GM12878 (cell line): Measurements from ENCODE around the gene SETD1B. TPM values are rescaled to one million over a fixed set of nuclear protein-coding genes. Genes with fewer than 3 reads are reported as not detected.

ENCODE experiments used
- ATAC-seq: fragments of 200-7000 bp; cut with Tn5 transposase; 3 replicates; pipeline ENCODE4 v1.9.1; 2020; ENCODE audit warnings: mild to moderate bottlenecking, moderate library complexity
- BruUV-seq: library from RNA; stranded (reverse); fragments of 400-500 nt; replicated peaks from 2 replicates; lab custom pipeline; 2021; lab: Mats Ljungman, UMichigan
- CTCF ChIA-PET: fragments of 300-600 bp; sonication (Branson Sonifier 250); formaldehyde crosslinking; extraction: SDS; loops from one replicate; lab custom pipeline; 2021; ENCODE audit warnings: inconsistent platforms; lab: Yijun Ruan, JAX
- POLR2A ChIA-PET: fragments of 350-600 bp; formaldehyde crosslinking; extraction: SDS; loops from one replicate; lab custom pipeline; 2021; ENCODE audit warnings: inconsistent platforms; lab: Charles Lee
- RAD21 ChIA-PET: fragments of 300-600 bp; sonication (Branson Sonifier 250); formaldehyde crosslinking; loops from one replicate; lab custom pipeline; 2023; ENCODE audit warnings: antibody characterized with exemption; ENCODE audit not compliant: unreplicated experiment; lab: Charles Lee
- SMC1A ChIA-PET: fragments of 300-600 bp; sonication (Branson Sonifier 250); formaldehyde crosslinking; loops from one replicate; lab custom pipeline; 2023; ENCODE audit not compliant: unreplicated experiment, uncharacterized antibody; lab: Charles Lee
- DNase-seq: peaks from one replicate; pipeline ENCODE4 v3.0.0-alpha.2; 2011; ENCODE audit warnings: low read depth, low spot score
- FAIRE-seq: peaks from 3 replicates; lab custom pipeline; 2011; peaks lifted over from hg19 to GRCh38; lab: Jason Lieb, UNC
- H2AFZ ChIP-seq: 2 replicates; pipeline ENCODE4 v1.6.0; 2011; ENCODE audit warnings: low read depth, low read length, control low read depth; ENCODE audit not compliant: control insufficient read depth
- H3K27ac ChIP-seq: 2 replicates; pipeline ENCODE4 v1.5.1; 2011; ENCODE audit warnings: control low read depth; ENCODE audit not compliant: control insufficient read depth, insufficient read depth
- H3K27me3 ChIP-seq, 2 experiments: replicated peaks in 1 of 2; 2 replicates each; pipeline versions ENCODE4 v1.6.0 to v1.6.1; 2011; ENCODE audit warnings: low read length in 1 of 2; ENCODE audit not compliant: control insufficient read depth in 2 of 2, insufficient read depth in 2 of 2
- H3K36me3 ChIP-seq, 2 experiments: 2 replicates each; pipeline ENCODE4 v1.5.1; 2011; ENCODE audit warnings: low read length in 1 of 2; ENCODE audit not compliant: control insufficient read depth in 2 of 2, insufficient read depth in 2 of 2
- H3K4me1 ChIP-seq: 2 replicates; pipeline ENCODE4 v1.6.1; 2011; ENCODE audit warnings: mild to moderate bottlenecking, low read length, moderate library complexity, mixed read lengths; ENCODE audit not compliant: control insufficient read depth, insufficient read depth
- H3K4me2 ChIP-seq: 2 replicates; pipeline ENCODE4 v1.6.0; 2011; ENCODE audit warnings: control low read depth; ENCODE audit not compliant: control insufficient read depth, insufficient read depth
- H3K4me3 ChIP-seq: fragments of 200-600 bp; sonication (generic); 2 replicates; pipeline ENCODE4 v1.5.1; 2016
- H3K79me2 ChIP-seq: 2 replicates; pipeline ENCODE4 v1.6.0; 2011; ENCODE audit warnings: low read length; ENCODE audit not compliant: control insufficient read depth, insufficient read depth
- H3K9ac ChIP-seq: 2 replicates; pipeline ENCODE4 v1.8.0; 2011; ENCODE audit warnings: low read length, control low read depth, mixed read lengths; ENCODE audit not compliant: control insufficient read depth, insufficient read depth
- H3K9me3 ChIP-seq: replicated peaks from 3 replicates; pipeline ENCODE4 v1.5.1; 2011; ENCODE audit warnings: mild to moderate bottlenecking, low read length; ENCODE audit not compliant: control insufficient read depth, insufficient read depth
- H4K20me1 ChIP-seq: 2 replicates; pipeline ENCODE4 v1.6.0; 2011; ENCODE audit not compliant: control insufficient read depth, insufficient read depth
- CBX5 ChIP-seq: sonication (generic); IDR thresholded peaks from 2 replicates; pipeline ENCODE4 v1.6.1; 2016; ENCODE audit warnings: low read depth, moderate library complexity, mild to moderate bottlenecking, inconsistent platforms
- E2F4 ChIP-seq: IDR thresholded peaks from 2 replicates; pipeline ENCODE4 v1.6.1; 2012; ENCODE audit warnings: low read depth, low read length, improper control_type of control experiment
- ETV6 ChIP-seq, 2 experiments: fragments of 450-650 bp in 1 of 2; IDR thresholded peaks in 1 of 2; conservative IDR thresholded peaks in 1 of 2; 2 replicates each; pipeline ENCODE4 v1.6.1; 2014; ENCODE audit warnings: antibody characterized with exemption in 1 of 2, borderline replicate concordance in 1 of 2, low read depth in 1 of 2, mild to moderate bottlenecking in 1 of 2, moderate library complexity in 1 of 2
- GATAD2B ChIP-seq: fragments of 450-650 bp; conservative IDR thresholded peaks from 2 replicates; pipeline ENCODE4 v1.6.1; 2017; ENCODE audit warnings: low read depth, mild to moderate bottlenecking, moderate library complexity
- IRF5 ChIP-seq: fragments of 450-650 bp; IDR thresholded peaks from 2 replicates; pipeline ENCODE4 v1.6.1; 2017; ENCODE audit warnings: borderline replicate concordance
- KLF5 ChIP-seq: fragments of 450-650 bp; IDR thresholded peaks from 2 replicates; pipeline ENCODE4 v1.6.1; 2014; ENCODE audit warnings: mild to moderate bottlenecking; ENCODE audit not compliant: partially characterized antibody
- MTA3 ChIP-seq: IDR thresholded peaks from 2 replicates; pipeline ENCODE4 v1.6.1; 2012; ENCODE audit warnings: low read length, inconsistent platforms, borderline replicate concordance
- NR2C1 ChIP-seq: fragments of 450-650 bp; IDR thresholded peaks from 2 replicates; pipeline ENCODE4 v1.6.1; 2017; ENCODE audit warnings: antibody characterized with exemption, mild to moderate bottlenecking, moderate library complexity
- RFX5 ChIP-seq: IDR thresholded peaks from 2 replicates; pipeline ENCODE4 v1.6.1; 2011; ENCODE audit warnings: low read depth, low read length, improper control_type of control experiment
- RUNX3 ChIP-seq: IDR thresholded peaks from 2 replicates; pipeline ENCODE4 v1.6.1; 2012; ENCODE audit warnings: low read length, inconsistent platforms
- SPI1 ChIP-seq: IDR thresholded peaks from 2 replicates; pipeline ENCODE4 v1.6.1; 2011; ENCODE audit warnings: low read depth, mild to moderate bottlenecking, low read length, moderate library complexity, borderline replicate concordance; ENCODE audit not compliant: insufficient read depth
- STAT1 ChIP-seq: fragments of 450-650 bp; conservative IDR thresholded peaks from 2 replicates; pipeline ENCODE4 v1.6.1; 2014; ENCODE audit warnings: antibody characterized with exemption, mild to moderate bottlenecking
- TCF3 ChIP-seq: IDR thresholded peaks from 2 replicates; pipeline ENCODE4 v1.6.1; 2012; ENCODE audit warnings: low read depth, mild to moderate bottlenecking, low read length, borderline replicate concordance; ENCODE audit not compliant: insufficient read depth
- YY1 ChIP-seq: IDR thresholded peaks from 2 replicates; pipeline ENCODE4 v1.6.1; 2011; ENCODE audit warnings: low read depth, mild to moderate bottlenecking, low read length
- ZNF384 ChIP-seq: IDR thresholded peaks from 2 replicates; pipeline ENCODE4 v1.6.1; 2012; ENCODE audit warnings: low read depth, mild to moderate bottlenecking, low read length, improper control_type of control experiment, borderline replicate concordance
- WGBS: methylation state at CpG from one replicate; pipeline ENCODE4 v1.1.6; 2016; ENCODE audit warnings: low lambda C conversion rate; ENCODE audit not compliant: insufficient replicate concordance, insufficient coverage; ENCODE audit errors: missing lambda C conversion rate; 5-methylcytosine and 5-hydroxymethylcytosine counted together
- in situ Hi-C: fragments of 300-500 bp; cut with MboI; formaldehyde crosslinking; loops from 9 replicates; pipeline ENCODE4 v1.14.3; 2018; ENCODE audit warnings: mixed read lengths
- intact Hi-C: fragments of 100-400 bp; cut with micrococcal nuclease; formaldehyde crosslinking; loops from one replicate; pipeline ENCODE4 v1.14.2; 2022; ENCODE audit not compliant: unreplicated experiment
- polyA plus RNA-seq, 11 experiments: library from polyadenylated mRNA; depleted of rRNA in 4 of 11; unstranded in 6 of 11; stranded (reverse) in 5 of 11; fragments of >200 nt; fragmentation: Nextera tagmentation in 4 of 11; fragmentation: Illumina TruSeq in 1 of 11; extraction: Ambion mirVana in 4 of 11; extraction: Trizol in 1 of 11; gene quantifications; 1 replicate in 1 of 11; 2 replicates in 10 of 11; pipeline versions ENCODE4 v1.2.1 to v1.2.3, GENCODE V29; 2011 to 2016; ENCODE audit warnings: inconsistent platforms in 2 of 11, missing spikeins in 2 of 11, low read depth in 1 of 11
- total RNA-seq, 4 experiments: library from RNA; depleted of rRNA in 3 of 4; stranded (reverse); fragments of >200 nt in 3 of 4; fragmentation: Illumina TruSeq in 1 of 4; extraction: Trizol in 1 of 4; gene quantifications; 2 replicates each; pipeline versions ENCODE4 v1.2.1 to v1.2.3, GENCODE V29; 2013 to 2021

Gene SETD1B
- total and polyA plus RNA-seq, 10 of the 15 experiments (the other 5 are each of a cell fraction or from before 2014, with no cell fraction given), result 0.50 to 17.3 (median 1.6) TPM

- in situ Hi-C loops, result no loop called here
- Histone ChIP-seq H3K79me2 (no peaks in the 10 kb centered on the region), H3K9ac (no peak overlapping the region)
- TF ChIP-seq E2F4 (no peak), GATAD2B (no peak), IRF5 (no peak), MTA3 (no peak), ZNF384 (no peak), KLF5 (no peak), NR2C1 (no peak), SPI1 (no peak), RUNX3 (no peak), CBX5 (no peak), STAT1 (no peak), YY1 (no peak), RFX5 (no peak), TCF3 (no peak), ETV6 (conservative IDR thresholded peaks at IDR 0.05 in 1 of 2, IDR thresholded peaks at IDR 0.05 in 1 of 2; ENCODE audit: borderline replicate concordance in 1 of 2, low read depth in 1 of 2) (no peak)
- TF ChIP-seq, all 136 proteins: peak for 0
- Histone ChIP-seq H3K4me2 (no peak overlapping the region), H3K36me3 (no peaks in the 10 kb centered on the region), H3K4me3 (no peak overlapping the region), H2AFZ (no peak overlapping the region), H3K9me3 (no peaks in the 10 kb centered on the region), H3K4me1 (no peaks in the 10 kb centered on the region; the same call in 1 of the 2 replicates), H3K27me3 (no peaks in the 10 kb centered on the region), H4K20me1 (no peaks in the 10 kb centered on the region), H3K27ac (no peak overlapping the region)
- ChIA-PET RAD21 (interaction anchor here (0.9 kb wide), 1 partner anchor 49 kb away, joined by 3 read pairs; no protein-coding TSS in a partner anchor), CTCF (interaction anchor here (1.4 to 3.1 kb wide), 3 partner anchors 34 to 49 kb away, joined by 3 to 15 read pairs (median 3); partner anchors contain the start of genes PSMD9 and RHOF), POLR2A (interaction anchor here (0.7 kb wide), 1 partner anchor 49 kb away, joined by 3 read pairs; no protein-coding TSS in a partner anchor), SMC1A (no interaction called here)
- FAIRE-seq (no peak), ATAC-seq (no peak), DNase-seq (no peak)
- 87% methylated on average over 13 of the region's 13 CpGs for WGBS
- BruUV-seq, result no TSS peak
- intact Hi-C loops, result no loop called here
Measured at GRCh38 chr12:121843236-121843982, 39.6 kb downstream of the SETD1B start.
